Measurements from ENCODE around the gene RCBTB1.

Gene RCBTB1

GRCh38 chr13:49502954-49503353, 82.4 kb downstream of the RCBTB1 start:
- no peak for TF ChIP-seq ZFX (IDR thresholded peaks at IDR 0.05)
- TF ChIP-seq CTCF (conservative IDR thresholded peaks at IDR 0.05) = no peak
- H3K27ac ChIP-seq = no peak overlapping the region

- no peak for TF ChIP-seq ZFX (IDR thresholded peaks at IDR 0.05)
- no peak overlapping the region for H3K27ac ChIP-seq
These were observed 85.3 kb downstream of the RCBTB1 start for GRCh38 chr13:49499889-49500660.

GRCh38 chr13:49498206-49498605, 87.2 kb downstream of the RCBTB1 start:
- no peak for TF ChIP-seq CTCF (conservative IDR thresholded peaks at IDR 0.05)
- TF ChIP-seq ZFX (IDR thresholded peaks at IDR 0.05) = no peak
- H3K27ac ChIP-seq = no peak overlapping the region

- no peak overlapping the region for H3K27ac ChIP-seq
- TF ChIP-seq CTCF (conservative IDR thresholded peaks at IDR 0.05) (no peak), ZFX (IDR thresholded peaks at IDR 0.05) (no peak)
These were observed 88.1 kb downstream of the RCBTB1 start for GRCh38 chr13:49497272-49497671.

- H3K27ac ChIP-seq = peak overlapping the region; percentile 70; the same call in 1 of the 2 replicates
These were observed 88.5 kb downstream of the RCBTB1 start for GRCh38 chr13:49496837-49497236.

GRCh38 chr13:49495783-49496762, 89.3 kb downstream of the RCBTB1 start, which contains the start of gene PHF11:
Gene PHF11, plus strand, starts transcription at chr13:49495953. Its CDS starts 49 bp downstream, at chr13:49496002.
- peak within 1 kb of the TSS; percentile 70 for H3K27ac ChIP-seq

GRCh38 chr13:49494645-49495044, 90.7 kb downstream of the RCBTB1 start:
- TF ChIP-seq ZFX (IDR thresholded peaks at IDR 0.05) = no peak
- peak; percentile 4; the same call in 1 of the 2 replicates for TF ChIP-seq CTCF (conservative IDR thresholded peaks at IDR 0.05)
- peak overlapping the region; percentile 70; the same call in 1 of the 2 replicates for H3K27ac ChIP-seq

More at GRCh38 chr13:49495783-49496762, 89.3 kb downstream of the RCBTB1 start, which contains the start of gene PHF11:
- TF ChIP-seq CTCF (conservative IDR thresholded peaks at IDR 0.05) (no peak; the same call in 1 of the 2 replicates), ZFX (IDR thresholded peaks at IDR 0.05) (peak; percentile 63)

GRCh38 chr13:49488563-49488962, 96.8 kb downstream of the RCBTB1 start:
- no peak for TF ChIP-seq CTCF (conservative IDR thresholded peaks at IDR 0.05)
- no peak for TF ChIP-seq ZFX (IDR thresholded peaks at IDR 0.05)
- no peak overlapping the region for H3K27ac ChIP-seq

Measured in C4-2B (cell line).